ENCODE data around the gene MFRP.

The MFRP gene

DNA sequence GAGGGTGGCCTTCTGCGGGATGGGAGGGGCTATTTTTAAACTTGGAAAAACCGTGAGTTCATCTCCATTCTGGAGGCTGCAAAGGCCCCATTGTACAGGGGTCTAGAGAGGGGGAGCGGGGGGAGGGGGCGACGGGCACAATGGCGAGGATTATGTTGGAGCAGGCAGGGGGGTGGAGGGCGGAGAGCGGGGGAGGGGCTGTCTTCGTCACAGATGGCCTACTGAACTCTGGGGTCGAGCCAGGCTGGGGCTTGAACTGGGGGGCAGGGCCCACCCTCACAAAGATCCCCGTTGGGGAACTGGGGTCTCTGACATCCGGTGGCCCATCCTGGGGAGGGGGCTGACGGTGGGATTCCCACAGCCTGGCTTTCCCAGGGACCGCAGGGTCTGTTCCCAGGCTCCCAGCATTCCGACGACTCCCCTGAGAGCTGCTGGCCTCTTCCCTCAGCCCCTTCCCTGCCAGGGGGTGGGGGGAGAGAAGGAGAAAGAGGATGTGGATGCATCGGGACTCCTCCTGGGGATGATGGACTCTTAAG is 26.2 kb downstream of the MFRP start:
- Histone ChIP-seq H2AFZ (ENCODE audit: low read length) (peak overlapping the region; percentile 99), H4K20me1 (ENCODE audit: insufficient read depth, low read length, poor library complexity, severe bottlenecking) (no peaks in the 10 kb centered on the region), H3K9ac (ENCODE audit: low read depth, low read length, poor library complexity, severe bottlenecking) (peak overlapping the region; percentile 84), H3F3A (ENCODE audit: low read depth) (no peaks in the 10 kb centered on the region), H3K79me2 (ENCODE audit: insufficient read depth, low read length) (no peaks in the 10 kb centered on the region), H3K9me3 (ENCODE audit: insufficient read depth, low read depth, low read length) (no peaks in the 10 kb centered on the region), H3K36me3 (ENCODE audit: insufficient read depth, low read length) (no peaks in the 10 kb centered on the region), H3K9me2 (replicated peaks; ENCODE audit: low read depth, low read length) (no peaks in the 10 kb centered on the region), H3K4me1 (ENCODE audit: insufficient read depth, low read length, poor library complexity, severe bottlenecking) (peaks cover 15% of the 10 kb centered on the region), H3K27me3 (ENCODE audit: insufficient read depth, low read length, poor library complexity, severe bottlenecking) (peaks cover 6% of the 10 kb centered on the region), H3K4me3 (ENCODE audit: low read length, poor library complexity, severe bottlenecking) (peak overlapping the region; percentile 85), H3K4me2 (ENCODE audit: low read depth, low read length, poor library complexity, severe bottlenecking) (peak overlapping the region; percentile 94)
- TF ChIP-seq, protein P1, sequence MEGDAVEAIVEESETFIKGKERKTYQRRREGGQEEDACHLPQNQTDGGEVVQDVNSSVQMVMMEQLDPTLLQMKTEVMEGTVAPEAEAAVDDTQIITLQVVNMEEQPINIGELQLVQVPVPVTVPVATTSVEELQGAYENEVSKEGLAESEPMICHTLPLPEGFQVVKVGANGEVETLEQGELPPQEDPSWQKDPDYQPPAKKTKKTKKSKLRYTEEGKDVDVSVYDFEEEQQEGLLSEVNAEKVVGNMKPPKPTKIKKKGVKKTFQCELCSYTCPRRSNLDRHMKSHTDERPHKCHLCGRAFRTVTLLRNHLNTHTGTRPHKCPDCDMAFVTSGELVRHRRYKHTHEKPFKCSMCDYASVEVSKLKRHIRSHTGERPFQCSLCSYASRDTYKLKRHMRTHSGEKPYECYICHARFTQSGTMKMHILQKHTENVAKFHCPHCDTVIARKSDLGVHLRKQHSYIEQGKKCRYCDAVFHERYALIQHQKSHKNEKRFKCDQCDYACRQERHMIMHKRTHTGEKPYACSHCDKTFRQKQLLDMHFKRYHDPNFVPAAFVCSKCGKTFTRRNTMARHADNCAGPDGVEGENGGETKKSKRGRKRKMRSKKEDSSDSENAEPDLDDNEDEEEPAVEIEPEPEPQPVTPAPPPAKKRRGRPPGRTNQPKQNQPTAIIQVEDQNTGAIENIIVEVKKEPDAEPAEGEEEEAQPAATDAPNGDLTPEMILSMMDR (conservative IDR thresholded peaks at IDR 0.05; ENCODE audit: low read length): no peak
- no peak for TF ChIP-seq EZH2phosphoT487 (IDR thresholded peaks at IDR 0.05; ENCODE audit: borderline replicate concordance)

DNA sequence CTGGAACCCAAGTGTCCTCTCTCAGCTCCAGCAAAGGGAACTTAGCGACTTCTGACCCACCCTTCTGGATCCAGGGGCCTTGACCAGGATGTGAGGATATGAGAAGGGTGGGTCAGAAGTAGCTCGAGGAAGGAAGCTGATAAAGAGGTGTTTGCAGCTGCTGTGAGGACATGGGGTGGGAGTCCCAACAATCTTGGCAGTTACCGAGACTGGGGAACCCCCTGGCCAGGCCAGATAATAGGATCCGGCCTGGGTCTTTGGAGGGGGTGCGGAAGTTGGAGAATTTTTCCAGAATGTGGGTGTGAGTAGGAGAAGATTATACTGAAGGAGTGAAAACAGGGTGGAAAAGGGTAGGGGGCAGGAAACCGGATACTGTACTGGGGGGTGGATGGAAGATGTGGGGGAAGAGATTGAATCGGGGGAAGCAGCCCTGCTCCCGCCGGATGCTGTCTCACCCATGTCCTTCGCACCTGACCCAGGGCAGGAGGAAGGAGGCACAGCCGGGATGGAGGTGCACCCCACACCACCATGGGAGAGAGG is 26.7 kb downstream of the MFRP start:
- no peak for TF ChIP-seq EZH2phosphoT487 (IDR thresholded peaks at IDR 0.05; ENCODE audit: borderline replicate concordance)
- TF ChIP-seq, protein P1 (conservative IDR thresholded peaks at IDR 0.05; ENCODE audit: low read length): no peak
- H4K20me1 ChIP-seq (ENCODE audit: insufficient read depth, low read length, poor library complexity, severe bottlenecking): no peaks in the 10 kb centered on the region
- H3K9me2 ChIP-seq (replicated peaks; ENCODE audit: low read depth, low read length): no peaks in the 10 kb centered on the region
- peak overlapping the region; percentile 85 for H3K4me3 ChIP-seq (ENCODE audit: low read length, poor library complexity, severe bottlenecking)
- H3K9ac ChIP-seq (ENCODE audit: low read depth, low read length, poor library complexity, severe bottlenecking): peak overlapping the region; percentile 84
- peaks cover 6% of the 10 kb centered on the region for H3K27me3 ChIP-seq (ENCODE audit: insufficient read depth, low read length, poor library complexity, severe bottlenecking)
- no peaks in the 10 kb centered on the region for H3K9me3 ChIP-seq (ENCODE audit: insufficient read depth, low read depth, low read length)
- H3K36me3 ChIP-seq (ENCODE audit: insufficient read depth, low read length): no peaks in the 10 kb centered on the region
- H3K4me2 ChIP-seq (ENCODE audit: low read depth, low read length, poor library complexity, severe bottlenecking): peak overlapping the region; percentile 11
- peaks cover 15% of the 10 kb centered on the region for H3K4me1 ChIP-seq (ENCODE audit: insufficient read depth, low read length, poor library complexity, severe bottlenecking)
- H3K79me2 ChIP-seq (ENCODE audit: insufficient read depth, low read length): no peaks in the 10 kb centered on the region
- no peaks in the 10 kb centered on the region for H3F3A ChIP-seq (ENCODE audit: low read depth)
- H2AFZ ChIP-seq (ENCODE audit: low read length): no peak overlapping the region

DNA sequence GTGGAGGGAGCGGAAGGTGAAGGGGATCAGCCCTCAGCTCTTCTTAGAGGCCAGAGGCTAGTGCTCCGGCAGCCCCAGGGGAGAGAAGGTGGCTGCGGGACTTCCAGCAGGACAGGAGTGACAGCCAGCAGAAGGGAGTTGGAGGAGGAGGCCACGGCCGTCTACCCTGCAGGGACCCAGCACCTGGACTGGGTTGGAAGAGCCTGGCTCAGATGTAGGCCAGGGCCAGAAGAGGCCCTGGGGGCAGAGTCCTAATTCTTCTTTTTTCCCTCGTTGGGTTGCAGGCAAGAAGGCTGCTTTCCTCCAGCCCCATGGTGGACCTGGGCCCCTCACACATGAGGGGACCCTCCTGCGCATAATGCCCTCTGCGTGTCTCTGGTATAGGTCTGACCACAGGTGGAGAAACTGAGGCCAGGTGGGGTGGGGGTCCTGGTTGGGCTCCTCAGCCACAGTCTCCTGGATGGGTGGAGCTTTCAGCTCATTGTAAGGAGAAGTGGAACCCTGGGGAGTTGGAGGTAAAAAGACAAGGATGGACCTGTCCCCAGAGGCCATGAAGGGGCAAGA is 27.3 kb downstream of the MFRP start:
- TF ChIP-seq, protein P1 (conservative IDR thresholded peaks at IDR 0.05; ENCODE audit: low read length): no peak
- TF ChIP-seq EZH2phosphoT487 (IDR thresholded peaks at IDR 0.05; ENCODE audit: borderline replicate concordance): no peak
- Histone ChIP-seq H3K9me2 (replicated peaks; ENCODE audit: low read depth, low read length) (no peaks in the 10 kb centered on the region), H3K9ac (ENCODE audit: low read depth, low read length, poor library complexity, severe bottlenecking) (no peak overlapping the region), H3F3A (ENCODE audit: low read depth) (no peaks in the 10 kb centered on the region), H2AFZ (ENCODE audit: low read length) (no peak overlapping the region), H3K4me2 (ENCODE audit: low read depth, low read length, poor library complexity, severe bottlenecking) (peak overlapping the region; percentile 11), H3K4me1 (ENCODE audit: insufficient read depth, low read length, poor library complexity, severe bottlenecking) (peaks cover 15% of the 10 kb centered on the region), H3K4me3 (ENCODE audit: low read length, poor library complexity, severe bottlenecking) (no peak overlapping the region), H3K27me3 (ENCODE audit: insufficient read depth, low read length, poor library complexity, severe bottlenecking) (peaks cover 6% of the 10 kb centered on the region), H3K9me3 (ENCODE audit: insufficient read depth, low read depth, low read length) (no peaks in the 10 kb centered on the region), H3K79me2 (ENCODE audit: insufficient read depth, low read length) (no peaks in the 10 kb centered on the region), H3K36me3 (ENCODE audit: insufficient read depth, low read length) (no peaks in the 10 kb centered on the region), H4K20me1 (ENCODE audit: insufficient read depth, low read length, poor library complexity, severe bottlenecking) (no peaks in the 10 kb centered on the region)
